SKM-1 treated with dmso at 0.1 percent for 144 hours (cell line): ENCODE measurements around the gene BCAS4.
"Not testable (repeated sequence)": the region's sequence is repeated elsewhere in the genome, so short reads cannot be mapped to it uniquely, and the experiment has no call there.

Experiments
- DNase-seq: peaks from one replicate; lab custom pipeline; 2025; ENCODE audit not compliant: unreplicated experiment; lab: John Stamatoyannopoulos, UW

The BCAS4 gene

GRCh38 chr20:50794846-50795634 lies at the start of gene BCAS4:
Gene BCAS4 (plus strand): TSS chr20:50795061. CDS start chr20:50795084, 23 bp downstream.
- peak; percentile 75 for DNase-seq

- DNase-seq, result no peak
Observed at GRCh38 chr20:50745634-50746137, 49.2 kb upstream of the BCAS4 start.

GRCh38 chr20:50746138-50746940 lies 48.5 kb upstream of the BCAS4 start:
- no peak for DNase-seq

GRCh38 chr20:50747275-50747674 lies 47.6 kb upstream of the BCAS4 start:
- no peak for DNase-seq

GRCh38 chr20:50750145-50750671 lies 44.7 kb upstream of the BCAS4 start:
- no peak for DNase-seq

- DNase-seq, result no peak
Observed at GRCh38 chr20:50753152-50753551, 41.7 kb upstream of the BCAS4 start.

- DNase-seq, result no peak
Observed at GRCh38 chr20:50754420-50754819, 40.4 kb upstream of the BCAS4 start.

GRCh38 chr20:50756447-50756846 lies 38.4 kb upstream of the BCAS4 start:
- no peak for DNase-seq

GRCh38 chr20:50758469-50758868 lies 36.4 kb upstream of the BCAS4 start:
- DNase-seq, result no peak

GRCh38 chr20:50758992-50759391 lies 35.9 kb upstream of the BCAS4 start:
- no peak for DNase-seq

GRCh38 chr20:50759678-50760077 lies 35.2 kb upstream of the BCAS4 start:
- peak; percentile 56 for DNase-seq

GRCh38 chr20:50762045-50762422 lies 32.8 kb upstream of the BCAS4 start:
- DNase-seq, result no peak

- DNase-seq, result no peak
Observed at GRCh38 chr20:50762435-50763220, 32.2 kb upstream of the BCAS4 start.

GRCh38 chr20:50763550-50764458 lies 31.1 kb upstream of the BCAS4 start:
- not testable (repeated sequence) for DNase-seq

- not testable (repeated sequence) for DNase-seq
Observed at GRCh38 chr20:50765251-50765650, 29.6 kb upstream of the BCAS4 start.

- DNase-seq, result no peak
Observed at GRCh38 chr20:50765674-50766073, 29.2 kb upstream of the BCAS4 start.

GRCh38 chr20:50766955-50767809 lies 27.7 kb upstream of the BCAS4 start:
- DNase-seq, result not testable (repeated sequence)

- not testable (repeated sequence) for DNase-seq
Observed at GRCh38 chr20:50768991-50769390, 25.9 kb upstream of the BCAS4 start.

- DNase-seq, result not testable (repeated sequence)
Observed at GRCh38 chr20:50769551-50770085, 25.2 kb upstream of the BCAS4 start.
